Naive B cell (primary cell): Measurements from ENCODE around the gene ZCCHC2. TPM values are rescaled to one million over a fixed set of nuclear protein-coding genes. Genes with fewer than 3 reads are reported as not detected.

Experiments
- ATAC-seq, 2 donors: fragments of 150-1000 bp; cut with Tn5 transposase; 2 replicates each; pipeline ENCODE4 v1.10.0; 2021; ENCODE audit warnings: low read depth in 2 of 2, mild to moderate bottlenecking in 2 of 2, moderate library complexity in 2 of 2
- DNase-seq: peaks from one replicate; pipeline ENCODE4 v3.0.0; 2022
- H3K27ac Mint-ChIP-seq, 6 donors: one replicate each; pipeline ENCODE4 v1.8.0; 2020 to 2022; ENCODE audit warnings: mild to moderate bottlenecking in 6 of 6, mixed read lengths in 6 of 6, moderate library complexity in 5 of 6, inconsistent platforms in 2 of 6
- H3K27me3 Mint-ChIP-seq, 3 donors: one replicate each; pipeline ENCODE4 v1.8.0; 2021 to 2022; ENCODE audit warnings: mixed read lengths in 3 of 3, mild to moderate bottlenecking in 1 of 3
- H3K36me3 Mint-ChIP-seq, 2 donors: one replicate each; pipeline ENCODE4 v1.8.0; 2020 to 2022; ENCODE audit warnings: mixed read lengths in 2 of 2, inconsistent platforms in 1 of 2, mild to moderate bottlenecking in 1 of 2
- H3K4me1 Mint-ChIP-seq, 3 donors: one replicate each; pipeline ENCODE4 v1.8.0; 2020 to 2022; ENCODE audit warnings: mixed read lengths in 3 of 3, inconsistent platforms in 1 of 3, mild to moderate bottlenecking in 1 of 3, moderate library complexity in 1 of 3
- H3K4me3 Mint-ChIP-seq, 8 donors: one replicate each; pipeline ENCODE4 v1.8.0; 2020 to 2022; ENCODE audit warnings: mild to moderate bottlenecking in 8 of 8, mixed read lengths in 8 of 8, moderate library complexity in 8 of 8, inconsistent platforms in 2 of 8
- H3K9me3 Mint-ChIP-seq, 7 donors: one replicate each; pipeline ENCODE4 v1.8.0; 2020 to 2022; ENCODE audit warnings: mixed read lengths in 7 of 7, mild to moderate bottlenecking in 5 of 7, inconsistent platforms in 2 of 7, moderate library complexity in 1 of 7
- polyA plus RNA-seq, 6 donors: library from polyadenylated mRNA; unstranded; fragments of 300-500 nt; fragmentation: Illumina TruSeq; gene quantifications; one replicate each; pipeline ENCODE4 v1.2.3, GENCODE V29; 2021; ENCODE audit warnings: low read depth in 6 of 6

ZCCHC2 gene
- polyA plus RNA-seq, 6 donors from 2014 or later: 2.5 to 4.6 (median 2.8) TPM; not detected in 1

DNA sequence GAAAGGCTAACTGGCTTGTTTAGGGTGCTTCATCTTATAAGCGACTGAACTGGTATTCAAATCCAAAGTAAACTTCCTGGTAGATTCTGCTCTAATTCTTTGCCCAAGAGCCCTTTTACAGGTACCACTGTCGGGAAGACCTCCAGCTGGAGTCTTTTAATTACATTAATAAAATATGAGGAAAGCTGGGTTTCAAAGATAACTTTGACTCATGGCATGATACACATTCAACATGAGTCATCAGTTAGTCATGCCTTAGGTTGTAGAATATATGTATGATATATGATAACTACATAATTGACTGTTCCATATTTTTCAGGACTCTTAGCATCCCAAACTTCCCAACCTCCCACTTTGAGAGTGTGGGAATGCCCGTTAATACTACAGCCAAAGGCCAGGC, 32.3 kb downstream of the ZCCHC2 start:
- DNase-seq (no peak), ATAC-seq (no peak)
- Mint-ChIP-seq H3K27me3 (no peaks in the 10 kb centered on the region), H3K4me3 (no peak overlapping the region), H3K4me1 (peaks cover 29 to 33% (median 30%) of the 10 kb centered on the region in 3 donors), H3K9me3 (no peaks in the 10 kb centered on the region), H3K36me3 (peaks cover 41 to 44% of the 10 kb centered on the region in 2 donors), H3K27ac (no peak overlapping the region)

DNA sequence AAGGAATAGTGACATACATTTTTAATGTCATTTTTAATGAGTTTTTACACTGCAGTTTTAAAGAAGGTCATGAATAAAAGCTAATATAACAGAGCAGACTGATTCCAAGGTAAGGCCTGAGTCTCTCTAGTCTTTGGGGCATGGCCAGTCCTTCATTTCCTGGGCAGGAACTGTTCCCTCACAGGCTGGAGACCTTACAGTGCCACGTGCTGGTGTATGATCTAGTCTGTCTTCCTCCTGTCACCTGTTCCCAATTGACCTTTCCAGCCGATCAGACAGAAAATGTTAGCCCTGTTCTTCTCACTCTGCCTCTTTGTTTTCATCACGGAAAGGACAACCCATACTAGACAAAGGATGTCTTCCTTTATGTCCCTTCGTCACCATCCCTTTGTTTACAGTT, 33.6 kb downstream of the ZCCHC2 start:
- no peaks in the 10 kb centered on the region for H3K27me3 Mint-ChIP-seq

DNA sequence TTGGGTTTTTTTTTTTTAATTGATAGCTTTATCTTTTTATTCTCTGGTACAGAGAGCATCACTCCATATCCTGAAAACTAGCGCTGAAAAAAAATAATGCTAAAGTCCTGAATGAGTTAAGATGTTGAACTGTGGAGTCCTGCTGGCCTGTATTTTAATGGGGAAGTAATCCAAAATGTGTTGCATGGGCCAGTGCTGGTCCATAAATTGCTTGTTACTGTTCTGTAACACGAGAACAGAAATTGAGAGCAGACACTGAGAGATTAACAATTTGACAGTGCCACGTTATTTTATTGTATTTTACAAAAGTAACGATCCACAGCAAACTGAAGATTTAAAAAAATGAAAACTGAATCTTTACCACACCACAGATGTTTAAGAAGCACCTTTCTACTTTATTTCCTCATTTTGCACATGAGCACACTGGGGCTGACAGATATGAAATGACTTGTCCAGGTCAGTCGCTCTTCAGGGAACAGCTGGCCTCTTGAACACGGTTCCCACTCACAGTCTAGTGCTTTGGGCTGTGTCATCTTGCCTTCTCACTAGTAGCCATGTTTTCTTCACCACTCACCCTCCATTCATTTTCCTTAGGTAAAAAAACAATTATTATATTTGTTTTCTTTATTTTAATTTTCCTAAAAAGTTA, 35.3 kb downstream of the ZCCHC2 start:
- Mint-ChIP-seq H3K27ac (peak overlapping the region in 1 of 6 donors; percentile 62), H3K27me3 (no peaks in the 10 kb centered on the region), H3K9me3 (no peaks in the 10 kb centered on the region), H3K4me1 (peaks cover 18 to 32% (median 25%) of the 10 kb centered on the region in 3 donors), H3K4me3 (peak overlapping the region in 1 of 8 donors; percentile 10), H3K36me3 (peaks cover 43 to 50% of the 10 kb centered on the region in 2 donors)
- ATAC-seq (peak; percentile 64 to 74), DNase-seq (no peak)

More for the DNA sequence above, 33.6 kb downstream of the ZCCHC2 start:
- DNase-seq (no peak), ATAC-seq (no peak)
- Mint-ChIP-seq H3K9me3 (no peaks in the 10 kb centered on the region), H3K4me3 (no peak overlapping the region), H3K27ac (peak overlapping the region in 3 of 6 donors; percentile 61 to 80 (median 68)), H3K4me1 (peaks cover 22 to 32% (median 29%) of the 10 kb centered on the region in 3 donors), H3K36me3 (peaks cover 37 to 43% of the 10 kb centered on the region in 2 donors)

DNA sequence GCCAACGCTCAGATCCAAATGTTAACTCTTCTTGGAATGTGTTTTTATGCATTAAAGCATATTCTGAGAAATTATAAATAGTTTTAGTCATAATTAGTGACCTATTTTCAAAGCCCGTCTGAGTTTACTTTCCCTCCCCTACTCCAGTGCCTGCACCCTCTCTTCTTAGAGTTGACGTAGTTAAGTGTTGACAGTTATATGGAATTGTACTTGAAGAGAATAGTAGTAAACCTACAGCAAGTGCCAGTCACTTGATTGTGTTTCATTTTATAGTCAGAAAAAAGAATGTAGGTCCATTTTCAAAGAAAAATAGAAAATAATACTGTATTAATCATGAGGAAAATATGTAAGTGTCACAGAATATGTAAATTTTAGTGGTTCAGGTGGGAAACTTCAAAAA, 41.2 kb downstream of the ZCCHC2 start:
- Mint-ChIP-seq H3K36me3 (peaks cover 29 to 62% of the 10 kb centered on the region in 2 donors), H3K4me3 (no peak overlapping the region), H3K27me3 (no peaks in the 10 kb centered on the region), H3K9me3 (no peaks in the 10 kb centered on the region), H3K4me1 (peaks cover 0 to 5% (median 2%) of the 10 kb centered on the region in 3 donors), H3K27ac (no peak overlapping the region)
- ATAC-seq: no peak
- no peak for DNase-seq

DNA sequence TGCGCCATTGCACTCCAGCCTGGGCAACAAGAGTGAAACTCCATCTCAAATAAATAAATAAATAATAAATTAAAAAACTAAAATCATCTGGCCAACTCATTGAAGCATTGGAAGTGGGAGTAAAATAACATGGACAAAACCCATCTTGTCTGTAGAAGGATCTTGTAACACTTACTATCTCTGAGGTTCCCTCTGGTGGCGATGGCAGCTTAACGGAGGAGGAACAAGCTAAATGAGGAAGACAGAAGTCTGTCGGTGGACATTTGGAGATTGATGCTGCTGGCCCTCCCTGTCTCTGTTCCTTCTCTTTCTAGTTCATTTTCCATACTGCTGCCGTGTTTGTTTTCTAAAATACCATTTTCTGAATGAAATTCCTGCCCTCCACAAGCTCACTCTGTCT, 43.4 kb downstream of the ZCCHC2 start:
- DNase-seq (no peak), ATAC-seq (peak in 1 of 2 donors; percentile 30)
- H3K4me3 Mint-ChIP-seq: no peak overlapping the region
- peaks cover 42 to 53% of the 10 kb centered on the region in 2 donors for H3K36me3 Mint-ChIP-seq
- peaks cover 0 to 3% (median 0%) of the 10 kb centered on the region in 7 donors for H3K9me3 Mint-ChIP-seq
- no peaks in the 10 kb centered on the region for H3K27me3 Mint-ChIP-seq
- H3K27ac Mint-ChIP-seq: peak overlapping the region in 2 of 6 donors; percentile 30 to 34
- H3K4me1 Mint-ChIP-seq: no peaks in the 10 kb centered on the region

DNA sequence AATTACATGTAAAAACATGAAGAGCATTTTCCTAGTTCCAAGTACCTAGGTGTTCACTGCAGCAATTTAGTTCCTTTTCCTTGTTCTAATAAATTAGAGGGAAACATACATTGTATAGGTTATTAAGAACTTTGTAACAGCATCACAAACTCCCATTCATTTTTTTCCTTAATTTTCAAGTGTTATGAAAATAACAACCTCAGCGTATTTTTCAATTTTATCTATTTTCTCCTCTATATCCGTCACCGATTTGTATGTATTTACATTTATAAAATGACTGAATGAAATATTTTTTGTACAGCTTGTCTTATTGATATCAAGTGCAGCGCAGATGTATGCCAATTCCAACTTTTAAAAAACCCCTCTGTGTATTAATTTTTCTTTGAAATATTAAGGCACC, 44.0 kb downstream of the ZCCHC2 start:
- Mint-ChIP-seq H3K4me3 (no peak overlapping the region), H3K27me3 (no peaks in the 10 kb centered on the region), H3K36me3 (peaks cover 41 to 47% of the 10 kb centered on the region in 2 donors), H3K9me3 (peaks cover 0 to 3% (median 0%) of the 10 kb centered on the region in 7 donors), H3K27ac (peak overlapping the region in 2 of 6 donors; percentile 30 to 67), H3K4me1 (no peaks in the 10 kb centered on the region)
- no peak for ATAC-seq
- DNase-seq: no peak

DNA sequence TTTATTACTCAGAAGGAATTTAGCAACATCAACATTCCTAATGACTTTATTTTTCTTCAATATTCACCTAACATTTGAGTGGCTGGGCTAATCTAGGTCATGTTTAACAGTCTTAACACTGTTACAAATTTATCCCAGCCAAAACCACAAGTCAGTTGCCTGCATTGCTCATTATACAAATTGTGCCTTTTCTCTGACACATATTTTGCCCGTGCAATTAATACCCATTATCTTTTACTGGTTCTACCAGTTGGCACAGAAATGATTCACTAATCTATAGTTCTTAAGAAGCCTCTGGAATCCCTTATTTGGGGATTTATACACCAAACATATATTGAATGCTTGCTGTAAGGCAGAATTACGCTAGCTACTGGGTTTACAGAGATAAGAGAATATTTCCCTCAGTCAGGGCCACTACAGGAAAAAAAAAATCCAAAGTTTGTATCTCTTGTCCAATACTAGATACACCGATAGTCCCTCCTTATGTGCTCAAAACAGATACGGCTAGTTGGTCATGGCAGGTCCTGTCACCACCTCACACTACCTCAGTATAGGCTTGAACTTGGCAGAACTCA, 46.3 kb downstream of the ZCCHC2 start:
- Mint-ChIP-seq H3K9me3 (peaks cover 0 to 3% (median 0%) of the 10 kb centered on the region in 7 donors), H3K4me1 (peaks cover 0 to under 1% (median 0%) of the 10 kb centered on the region in 3 donors), H3K27me3 (no peaks in the 10 kb centered on the region), H3K27ac (peak overlapping the region in 1 of 6 donors; percentile 46), H3K36me3 (peaks cover 40 to 47% of the 10 kb centered on the region in 2 donors), H3K4me3 (no peak overlapping the region)
- DNase-seq (no peak), ATAC-seq (no peak)

DNA sequence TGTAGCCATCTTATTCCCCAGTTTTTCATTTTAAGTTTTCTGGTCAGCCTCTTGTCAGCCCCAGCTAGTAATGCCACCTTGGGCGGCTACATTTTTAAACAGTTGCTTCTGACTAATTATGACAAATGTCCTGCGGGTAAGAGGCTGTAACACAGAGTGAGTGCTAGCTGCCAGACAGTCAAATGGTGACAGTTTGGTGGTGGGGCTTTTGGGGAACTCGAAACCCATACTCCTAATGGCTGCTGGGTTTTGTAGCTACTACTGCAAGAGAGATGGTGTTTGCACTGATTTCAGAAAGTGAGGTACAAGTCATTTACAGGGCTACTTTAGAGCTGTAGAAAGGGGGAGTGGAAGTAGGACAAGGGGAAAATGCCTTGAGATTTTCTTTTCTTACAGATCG, 48.2 kb downstream of the ZCCHC2 start:
- no peak overlapping the region for H3K4me3 Mint-ChIP-seq
- peaks cover 0 to 3% (median 0%) of the 10 kb centered on the region in 7 donors for H3K9me3 Mint-ChIP-seq
- no peak for DNase-seq
- ATAC-seq: no peak
- peaks cover 54 to 56% of the 10 kb centered on the region in 2 donors for H3K36me3 Mint-ChIP-seq
- no peaks in the 10 kb centered on the region for H3K27me3 Mint-ChIP-seq
- peak overlapping the region in 1 of 6 donors; percentile 62 for H3K27ac Mint-ChIP-seq
- peaks cover 7 to 8% (median 8%) of the 10 kb centered on the region in 3 donors for H3K4me1 Mint-ChIP-seq

DNA sequence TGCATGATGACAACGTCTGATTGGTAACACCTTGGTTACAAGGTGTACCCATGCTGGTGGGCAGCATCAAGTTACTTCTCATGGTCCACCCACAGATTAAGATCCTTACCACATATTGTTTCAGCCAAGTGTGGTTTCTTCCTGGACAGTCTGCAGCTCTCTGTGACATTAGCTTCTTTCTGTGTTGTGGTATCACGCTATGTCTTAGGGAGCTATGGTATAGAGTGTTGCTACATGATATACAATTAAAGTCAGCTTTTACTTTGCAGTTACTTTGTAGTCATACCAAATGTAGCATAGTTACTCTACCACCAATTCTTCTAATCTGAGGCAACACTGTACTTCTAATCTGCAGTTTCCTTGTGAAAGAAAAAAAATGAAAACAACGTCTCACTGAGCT, 48.8 kb downstream of the ZCCHC2 start:
- peaks cover 7 to 8% (median 8%) of the 10 kb centered on the region in 3 donors for H3K4me1 Mint-ChIP-seq
- DNase-seq (no peak), ATAC-seq (no peak)
- peaks cover 55 to 56% of the 10 kb centered on the region in 2 donors for H3K36me3 Mint-ChIP-seq
- H3K27me3 Mint-ChIP-seq: no peaks in the 10 kb centered on the region
- peaks cover 0 to 3% (median 0%) of the 10 kb centered on the region in 7 donors for H3K9me3 Mint-ChIP-seq
- H3K27ac Mint-ChIP-seq: peak overlapping the region in 1 of 6 donors; percentile 47
- H3K4me3 Mint-ChIP-seq: no peak overlapping the region

DNA sequence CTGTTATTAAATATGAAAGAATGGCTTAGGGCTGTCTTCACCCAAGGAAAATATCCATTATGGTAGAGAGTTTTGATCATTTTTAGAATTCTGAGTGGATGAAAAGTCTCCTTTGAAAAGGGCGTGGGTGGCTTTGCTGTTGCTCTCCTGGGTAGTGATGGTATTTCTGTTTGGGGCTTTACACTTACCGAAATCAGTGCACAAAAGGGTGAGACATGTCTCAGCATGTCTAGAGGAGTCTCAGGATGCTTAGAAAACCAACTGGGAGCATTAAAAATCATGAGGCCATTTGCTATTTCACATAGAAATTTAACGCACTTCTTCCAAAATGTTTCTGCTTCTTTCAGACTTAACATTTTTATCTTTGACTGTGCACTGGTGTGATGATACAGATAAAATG, 49.6 kb downstream of the ZCCHC2 start:
- Mint-ChIP-seq H3K9me3 (peaks cover 0 to 3% (median 0%) of the 10 kb centered on the region in 7 donors), H3K27me3 (no peaks in the 10 kb centered on the region), H3K4me1 (peaks cover 7 to 8% (median 8%) of the 10 kb centered on the region in 3 donors), H3K27ac (no peak overlapping the region), H3K36me3 (peaks cover 52 to 63% of the 10 kb centered on the region in 2 donors), H3K4me3 (no peak overlapping the region)
- no peak for DNase-seq
- no peak for ATAC-seq

DNA sequence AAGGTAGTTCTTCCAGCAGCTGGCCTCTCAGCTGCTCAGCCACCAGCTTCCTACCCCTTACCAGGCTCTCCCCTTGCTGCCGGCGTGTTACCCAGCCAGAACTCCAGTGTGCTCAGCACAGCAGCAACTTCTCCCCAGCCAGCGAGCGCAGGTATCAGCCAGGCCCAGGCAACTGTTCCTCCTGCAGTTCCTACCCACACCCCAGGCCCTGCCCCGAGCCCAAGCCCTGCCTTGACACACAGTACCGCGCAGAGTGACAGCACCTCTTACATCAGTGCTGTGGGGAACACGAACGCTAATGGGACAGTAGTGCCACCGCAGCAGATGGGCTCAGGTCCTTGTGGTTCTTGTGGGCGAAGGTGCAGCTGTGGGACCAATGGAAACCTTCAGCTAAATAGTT, 52.0 kb downstream of the ZCCHC2 start:
- H3K27me3 Mint-ChIP-seq: no peaks in the 10 kb centered on the region
- H3K27ac Mint-ChIP-seq: peak overlapping the region in 2 of 6 donors; percentile 4 to 10
- peaks cover 52 to 58% of the 10 kb centered on the region in 2 donors for H3K36me3 Mint-ChIP-seq
- peaks cover 7 to 8% (median 8%) of the 10 kb centered on the region in 3 donors for H3K4me1 Mint-ChIP-seq
- no peak for ATAC-seq
- H3K4me3 Mint-ChIP-seq: no peak overlapping the region
- no peak for DNase-seq
- H3K9me3 Mint-ChIP-seq: peaks cover 0 to 3% (median 0%) of the 10 kb centered on the region in 7 donors

DNA sequence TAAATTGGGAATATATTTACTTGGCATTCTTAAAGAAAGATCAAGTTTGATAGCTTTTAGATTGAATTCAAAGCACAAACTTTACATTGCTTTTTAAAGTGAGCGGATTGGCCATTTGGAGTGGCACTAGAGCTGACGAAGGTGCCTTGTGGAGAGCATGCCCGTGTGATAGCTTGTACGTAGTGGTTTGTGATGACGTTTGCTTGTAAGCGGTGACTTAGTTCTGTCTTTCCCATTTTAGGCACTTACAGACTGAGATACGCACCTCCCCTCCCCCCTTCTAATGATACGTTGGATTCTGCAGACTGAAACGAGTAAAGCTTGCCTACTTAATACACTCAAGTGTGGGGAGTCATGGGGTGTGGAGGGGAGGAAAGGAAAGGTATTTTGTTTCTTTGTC, 53.4 kb downstream of the ZCCHC2 start:
- no peak for DNase-seq
- Mint-ChIP-seq H3K4me3 (no peak overlapping the region), H3K9me3 (no peaks in the 10 kb centered on the region), H3K36me3 (peaks cover 42 to 48% of the 10 kb centered on the region in 2 donors), H3K27me3 (no peaks in the 10 kb centered on the region), H3K27ac (no peak overlapping the region), H3K4me1 (peaks cover 7 to 8% (median 8%) of the 10 kb centered on the region in 3 donors)
- ATAC-seq: no peak

DNA sequence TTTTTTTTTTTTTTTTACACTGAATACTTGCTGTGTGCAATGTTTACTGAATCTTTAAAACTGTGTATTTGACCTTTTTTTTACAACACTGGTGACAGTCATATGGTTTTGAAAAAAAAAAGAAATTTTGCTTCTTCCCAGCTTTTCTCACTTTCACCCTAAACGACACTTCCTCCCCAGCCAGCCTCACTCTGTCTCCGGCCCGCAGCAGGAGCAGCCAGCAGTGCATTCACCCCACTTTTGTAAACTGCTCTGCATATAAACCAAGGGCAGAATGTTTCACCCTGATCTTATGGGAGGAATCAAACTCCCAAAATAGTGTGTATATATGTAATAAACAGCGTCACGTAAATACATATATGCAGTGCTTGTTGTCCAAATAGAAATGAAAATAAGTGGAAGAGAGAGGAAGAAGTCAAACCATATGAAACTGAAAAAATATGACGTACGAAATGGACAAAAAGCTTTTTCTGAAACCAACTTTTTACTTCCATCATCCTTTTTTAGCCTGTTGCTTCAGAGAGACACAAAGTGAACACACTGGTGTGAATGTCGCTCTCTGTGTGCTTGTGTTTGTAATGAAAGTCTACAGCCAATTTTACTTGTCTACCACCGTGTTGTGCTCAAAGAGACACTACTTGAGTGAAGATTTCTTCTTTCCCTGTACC, 54.2 kb downstream of the ZCCHC2 start:
- Mint-ChIP-seq H3K4me1 (peaks cover 7 to 8% (median 8%) of the 10 kb centered on the region in 3 donors), H3K9me3 (no peaks in the 10 kb centered on the region), H3K27ac (peak overlapping the region in 1 of 6 donors; percentile 1), H3K27me3 (no peaks in the 10 kb centered on the region), H3K4me3 (no peak overlapping the region), H3K36me3 (peaks cover 41 to 43% of the 10 kb centered on the region in 2 donors)
- ATAC-seq (no peak), DNase-seq (no peak)
